ENCODE data around the gene BRAT1. TPM values are rescaled to one million over a fixed set of nuclear protein-coding genes. Genes with fewer than 3 reads are reported as not detected.

Gene BRAT1
- polyA plus RNA-seq, 1 donor: 20.3 TPM

GRCh38 chr7:2510909-2511768 is 44.2 kb downstream of the BRAT1 start:
- no peak for DNase-seq (ENCODE audit: low read depth)

- DNase-seq (ENCODE audit: low read depth): no peak
These were observed 45.1 kb downstream of the BRAT1 start for GRCh38 chr7:2510130-2510776.

GRCh38 chr7:2509298-2509906 is 45.9 kb downstream of the BRAT1 start:
- no peak for DNase-seq (ENCODE audit: low read depth)

DNA sequence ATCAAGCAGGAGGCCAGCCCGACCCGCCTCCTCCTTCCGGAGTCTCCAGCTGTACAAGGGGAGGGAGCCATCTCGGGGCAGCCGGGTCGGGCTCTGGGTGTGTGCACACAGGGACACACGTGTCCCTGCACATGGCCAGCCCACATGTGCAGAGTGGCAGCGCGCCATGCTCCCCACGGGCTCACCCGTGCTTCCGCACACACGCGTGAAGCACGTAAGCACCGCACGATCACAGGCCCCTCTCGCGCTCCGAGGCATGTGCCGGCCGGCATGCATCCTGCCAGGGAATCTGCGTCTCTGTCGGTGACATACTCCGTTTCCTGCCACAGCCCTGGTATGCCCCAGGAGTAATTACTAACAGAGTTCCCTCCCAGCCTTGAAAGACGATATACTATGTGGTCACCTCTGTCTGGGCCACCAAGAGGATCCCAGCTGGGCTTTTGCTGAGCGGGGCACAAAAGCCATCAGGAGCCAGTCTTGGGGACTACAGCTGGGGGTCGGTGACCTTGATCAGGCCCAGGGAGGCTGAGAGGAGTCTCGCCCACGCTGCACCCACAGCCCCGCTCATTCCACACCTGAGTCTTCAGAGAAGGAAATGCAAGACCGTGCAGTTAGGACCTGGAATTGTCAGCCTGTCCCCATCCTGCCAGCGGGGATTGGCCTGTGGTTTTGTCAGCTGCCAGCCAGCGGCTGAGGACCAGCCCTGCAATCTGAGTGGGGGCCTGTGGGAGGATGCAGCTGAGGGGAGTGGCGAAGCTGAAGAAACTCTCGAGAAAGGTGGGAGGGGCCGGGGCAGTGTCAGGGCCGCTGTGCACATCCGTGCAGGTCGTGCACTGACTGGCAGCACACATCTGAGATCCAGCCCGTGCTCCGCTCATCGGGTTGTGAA is 46.8 kb downstream of the BRAT1 start:
- DNase-seq (ENCODE audit: low read depth): no peak

DNA sequence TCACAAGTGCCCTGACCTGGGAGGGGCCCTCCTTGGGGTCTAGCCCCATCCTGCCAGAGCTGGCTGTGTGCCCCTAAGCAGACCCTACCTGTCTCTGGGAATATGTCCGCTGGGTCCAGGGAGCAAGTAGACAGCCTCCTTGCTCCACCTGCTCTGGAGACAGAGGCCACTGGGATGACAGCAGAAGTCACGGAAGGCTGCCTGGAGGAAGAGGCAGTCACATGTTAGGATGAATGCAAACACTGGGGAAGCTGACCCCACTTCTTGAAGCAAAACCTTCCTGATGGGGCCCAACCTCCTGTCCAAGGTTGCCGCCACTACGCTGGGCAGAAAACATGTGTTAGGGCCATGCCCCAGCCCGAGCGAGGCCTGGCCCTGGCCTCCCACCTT is 47.4 kb downstream of the BRAT1 start:
- DNase-seq (ENCODE audit: low read depth): no peak

- no peak for DNase-seq (ENCODE audit: low read depth)
These were observed 48.0 kb downstream of the BRAT1 start for GRCh38 chr7:2507208-2507916.

DNA sequence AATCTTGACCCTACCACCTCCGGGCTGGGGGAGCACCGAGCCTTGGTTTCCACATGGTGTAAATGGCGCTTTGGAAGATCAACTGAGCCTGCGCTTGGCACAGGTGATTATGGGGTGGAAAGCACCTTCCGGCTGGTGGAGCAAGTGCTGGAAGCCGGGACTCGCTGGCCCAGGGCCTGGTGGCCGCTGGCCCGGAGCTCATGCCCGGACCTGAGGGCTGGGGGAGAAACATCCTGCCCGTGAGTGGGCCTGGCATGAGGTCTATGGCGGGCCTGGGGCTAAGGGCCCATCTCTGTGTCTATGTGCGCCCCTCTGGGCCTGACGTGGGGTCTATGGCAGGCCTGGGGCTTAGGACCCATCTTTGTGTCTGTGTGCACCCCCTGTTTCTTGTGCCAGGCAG is 49.9 kb downstream of the BRAT1 start:
- no peak for DNase-seq (ENCODE audit: low read depth)

DNA sequence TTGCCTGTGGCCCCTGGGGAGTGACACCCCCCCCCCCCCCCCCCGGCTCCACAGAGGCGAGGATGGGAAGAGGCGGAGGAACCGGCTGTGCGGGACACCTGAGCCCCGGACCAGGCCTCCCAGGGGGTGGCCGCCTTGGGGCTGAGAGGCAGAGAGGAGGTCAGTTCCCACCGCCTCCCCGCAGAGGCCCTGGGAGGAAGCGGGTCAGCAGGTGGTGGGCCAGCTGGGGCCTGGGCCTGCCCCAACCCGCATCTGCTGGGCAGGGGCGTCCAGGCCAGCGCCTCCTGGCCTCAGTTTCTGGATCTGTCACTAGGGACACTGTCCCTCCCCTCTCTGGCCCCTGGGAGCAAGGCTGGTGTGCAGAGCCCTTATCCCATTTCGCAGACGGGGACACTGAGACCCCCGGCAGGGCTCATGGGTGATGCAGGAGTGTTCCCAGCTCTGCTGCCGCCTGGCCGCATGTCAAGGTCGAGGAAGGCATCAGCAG is 50.4 kb downstream of the BRAT1 start:
- DNase-seq (ENCODE audit: low read depth): no peak

- DNase-seq (ENCODE audit: low read depth): no peak
These were observed 51.0 kb downstream of the BRAT1 start for GRCh38 chr7:2504128-2504888.

DNA sequence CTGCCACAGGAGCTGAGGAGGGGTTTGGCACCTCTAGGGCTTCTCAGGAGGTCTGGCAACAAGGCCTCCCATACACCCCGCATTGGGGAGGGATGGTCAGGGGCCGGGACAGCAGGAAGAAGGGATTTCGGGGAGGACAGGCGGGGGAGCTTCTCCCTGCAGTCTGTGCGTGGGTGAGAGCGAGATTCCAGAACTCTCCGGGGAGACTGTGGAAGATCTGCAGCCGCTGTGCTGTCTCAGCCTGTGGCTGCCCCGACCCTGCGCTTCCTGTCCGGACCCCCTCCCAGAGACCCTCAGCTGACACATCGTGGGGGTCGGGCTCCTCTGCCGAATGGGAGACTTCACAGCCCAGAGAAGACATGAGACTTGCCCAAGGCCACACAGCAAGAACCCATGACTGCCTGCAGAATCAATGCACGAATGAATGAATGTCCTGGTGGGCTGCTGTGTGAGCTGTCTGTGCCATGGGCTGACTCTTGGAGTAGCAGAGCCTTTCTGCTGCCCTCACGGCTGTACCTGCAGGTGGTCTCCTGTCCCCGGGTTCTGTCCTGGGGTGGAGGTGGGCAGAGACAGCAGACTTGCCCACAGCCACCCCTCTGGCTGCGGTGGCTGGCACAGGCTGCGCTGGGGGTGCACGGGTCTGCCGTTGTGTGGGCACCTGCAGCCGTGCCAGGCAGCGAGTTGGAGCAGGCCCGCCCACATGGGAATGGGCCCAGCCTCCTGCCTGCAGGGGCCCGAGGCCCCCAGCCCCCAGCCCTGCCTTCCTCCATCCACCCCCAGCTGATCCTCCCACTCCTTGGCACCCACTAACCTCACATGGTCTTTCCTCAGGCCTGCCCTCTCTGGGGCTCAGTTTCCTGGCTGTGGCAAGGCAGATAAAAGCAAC is 52.0 kb downstream of the BRAT1 start:
- no peak for DNase-seq (ENCODE audit: low read depth)

- no peak for DNase-seq (ENCODE audit: low read depth)
These were observed 52.7 kb downstream of the BRAT1 start for GRCh38 chr7:2502647-2502966.

- no peak for DNase-seq (ENCODE audit: low read depth)
These were observed 53.2 kb downstream of the BRAT1 start for GRCh38 chr7:2501947-2502646.

GRCh38 chr7:2500701-2501100 is 54.6 kb downstream of the BRAT1 start:
- no peak for DNase-seq (ENCODE audit: low read depth)

DNA sequence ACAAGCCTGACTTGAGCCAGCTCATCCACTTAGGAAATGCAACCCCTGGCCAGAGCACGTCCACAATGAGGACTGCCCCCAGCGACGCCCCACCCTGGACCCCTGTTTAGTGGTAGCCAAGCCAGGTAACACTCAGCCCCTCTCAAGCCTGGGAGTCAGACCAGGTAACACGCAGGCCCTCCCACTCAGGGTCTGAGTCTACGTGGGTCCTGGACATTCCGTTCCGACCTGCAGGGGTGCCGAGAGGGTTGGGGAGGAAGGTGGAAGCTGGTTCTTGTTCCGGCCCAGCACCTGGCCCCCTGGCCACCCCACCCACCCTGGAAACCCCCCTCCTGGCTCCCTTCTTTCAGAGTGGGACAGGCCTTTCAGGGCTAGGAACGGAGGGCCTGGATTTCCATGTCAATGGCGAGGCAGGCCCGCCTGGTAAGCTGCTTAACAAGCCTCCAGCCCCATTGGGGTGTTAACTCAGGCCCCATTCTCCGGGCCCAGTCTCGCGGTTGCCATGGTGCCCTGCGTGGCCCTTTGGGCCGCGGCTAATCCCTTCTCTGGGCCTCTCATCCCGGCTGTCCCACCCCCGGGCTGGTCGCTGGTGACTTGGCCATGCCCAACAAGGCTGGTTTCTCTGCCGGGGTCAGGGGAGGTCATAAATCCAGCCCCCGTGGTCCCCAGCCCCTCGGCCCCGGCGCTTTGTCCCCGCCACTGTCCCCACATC is 55.4 kb downstream of the BRAT1 start:
- DNase-seq (ENCODE audit: low read depth): no peak

DNA sequence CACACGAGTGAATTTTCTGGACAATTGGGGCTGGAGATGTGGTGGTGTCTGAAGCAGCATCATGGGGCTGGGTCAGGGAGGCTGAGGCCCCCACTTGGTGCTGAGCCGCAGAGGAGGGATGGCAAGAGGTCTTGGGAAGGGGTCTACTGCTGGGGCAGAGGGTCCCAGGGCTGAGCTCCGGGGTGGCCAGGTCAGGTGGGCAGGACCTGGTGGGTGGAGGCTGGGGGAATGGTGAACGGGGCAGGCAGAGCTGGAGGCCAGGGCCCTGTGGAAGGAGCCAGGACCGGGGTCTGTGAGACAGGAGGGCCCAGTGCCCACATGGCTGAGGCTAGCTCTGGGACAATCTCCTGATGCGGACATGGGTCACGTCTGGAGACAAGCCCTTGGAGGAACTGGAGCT is 56.1 kb downstream of the BRAT1 start:
- DNase-seq (ENCODE audit: low read depth): no peak

DNA sequence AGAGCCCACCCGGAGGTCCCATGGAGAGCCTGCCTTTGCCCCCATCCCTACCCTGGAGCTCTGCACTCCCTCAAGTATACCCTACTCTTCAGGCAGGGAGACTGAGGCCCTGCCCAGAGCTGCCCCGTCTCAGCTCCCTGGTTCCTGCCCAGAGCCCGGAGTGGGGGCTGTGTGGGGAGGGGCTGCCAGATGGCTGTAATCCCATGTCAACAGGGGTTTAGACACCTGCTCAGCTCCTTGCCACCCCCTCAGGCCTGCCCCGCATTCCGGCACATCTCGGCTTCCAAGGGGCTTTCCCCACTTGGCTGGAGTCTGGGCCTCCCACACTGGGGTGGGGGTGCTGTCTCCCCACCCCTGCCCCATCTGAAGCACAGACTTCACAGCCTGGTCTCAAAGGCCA is 56.6 kb downstream of the BRAT1 start:
- no peak for DNase-seq (ENCODE audit: low read depth)

DNA sequence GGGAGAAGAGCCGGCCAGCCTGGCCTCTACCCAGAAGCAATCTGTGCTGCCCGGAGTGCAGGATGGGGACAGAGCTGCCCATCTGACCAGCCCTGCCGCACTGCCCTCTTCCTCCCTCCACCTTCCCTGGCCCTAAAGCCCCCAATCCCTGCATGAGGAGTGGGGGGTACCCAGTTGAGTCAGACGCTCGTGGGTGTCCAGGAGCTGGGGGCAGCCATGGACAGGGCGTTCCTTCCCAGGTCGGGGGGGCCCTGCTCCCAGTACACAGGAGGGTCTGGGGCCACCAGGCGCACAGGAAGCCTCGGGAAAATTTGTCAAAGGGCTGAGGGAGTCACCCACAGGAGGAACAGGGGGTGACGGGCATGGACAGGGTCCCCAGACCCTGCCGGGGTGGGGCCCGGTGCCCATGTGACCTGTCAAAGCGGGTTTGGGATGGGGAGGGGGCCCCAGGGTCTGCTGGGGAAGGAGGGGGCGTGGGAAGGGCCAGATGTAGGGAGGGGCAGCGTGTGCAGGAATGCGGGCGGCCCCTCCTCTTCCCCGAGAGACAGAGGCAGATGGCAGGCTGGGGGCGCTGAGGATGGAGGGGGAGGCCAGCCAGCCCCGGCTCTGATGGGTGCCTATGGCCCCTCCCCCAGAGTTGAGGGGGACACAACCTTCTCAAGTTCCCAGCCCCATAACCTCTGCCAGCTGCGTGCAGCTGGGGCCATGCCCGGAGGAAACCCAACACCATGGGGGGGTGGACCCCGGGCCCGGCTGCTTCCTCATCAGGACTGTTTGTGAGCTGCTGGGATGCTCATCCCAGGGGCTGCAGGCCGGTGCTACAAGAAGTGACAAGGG is 57.6 kb downstream of the BRAT1 start:
- DNase-seq (ENCODE audit: low read depth): no peak

All from forelimb muscle (tissue), 1 donor.